Kidney tubule cell (primary cell): ENCODE results near the gene NECAB3.

Experiments used
- DNase-seq: peaks from one replicate; pipeline ENCODE4 v3.0.0-alpha.2; 2018; ENCODE audit warnings: low spot score

Gene NECAB3

DNA sequence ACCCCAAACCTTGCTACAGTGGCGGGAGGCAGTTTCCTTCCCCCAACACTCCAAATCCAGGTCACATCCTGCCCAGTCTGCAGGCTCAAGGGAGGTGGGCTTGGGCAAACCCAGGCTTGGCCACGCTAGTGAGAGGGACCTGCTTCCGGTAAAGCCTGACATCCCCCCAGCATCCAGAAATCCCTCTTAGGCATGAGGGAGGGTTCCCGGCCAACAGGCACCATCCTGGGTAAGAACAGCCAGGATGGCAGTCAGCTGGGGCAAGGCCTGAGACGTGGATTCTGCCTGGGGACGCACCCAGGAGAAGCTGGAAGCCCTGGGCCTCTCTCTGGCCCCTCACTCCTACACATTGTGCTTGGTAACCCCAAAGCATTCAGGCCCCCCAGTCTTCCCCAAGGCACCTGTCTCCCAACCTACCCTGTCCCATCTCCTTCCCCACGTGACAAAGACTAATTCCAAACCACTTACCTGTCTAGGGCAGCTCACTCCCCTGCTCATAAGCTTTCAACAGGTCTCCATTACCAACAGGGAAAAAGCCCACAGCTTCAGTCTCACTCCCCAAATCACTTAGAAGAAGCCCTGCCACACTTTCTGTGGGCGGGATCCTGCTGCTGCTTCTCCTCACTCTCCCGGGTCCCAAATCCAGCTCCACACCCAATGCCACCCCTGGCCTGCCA, 10.0 kb downstream of the NECAB3 start:
- DNase-seq = no peak

DNA sequence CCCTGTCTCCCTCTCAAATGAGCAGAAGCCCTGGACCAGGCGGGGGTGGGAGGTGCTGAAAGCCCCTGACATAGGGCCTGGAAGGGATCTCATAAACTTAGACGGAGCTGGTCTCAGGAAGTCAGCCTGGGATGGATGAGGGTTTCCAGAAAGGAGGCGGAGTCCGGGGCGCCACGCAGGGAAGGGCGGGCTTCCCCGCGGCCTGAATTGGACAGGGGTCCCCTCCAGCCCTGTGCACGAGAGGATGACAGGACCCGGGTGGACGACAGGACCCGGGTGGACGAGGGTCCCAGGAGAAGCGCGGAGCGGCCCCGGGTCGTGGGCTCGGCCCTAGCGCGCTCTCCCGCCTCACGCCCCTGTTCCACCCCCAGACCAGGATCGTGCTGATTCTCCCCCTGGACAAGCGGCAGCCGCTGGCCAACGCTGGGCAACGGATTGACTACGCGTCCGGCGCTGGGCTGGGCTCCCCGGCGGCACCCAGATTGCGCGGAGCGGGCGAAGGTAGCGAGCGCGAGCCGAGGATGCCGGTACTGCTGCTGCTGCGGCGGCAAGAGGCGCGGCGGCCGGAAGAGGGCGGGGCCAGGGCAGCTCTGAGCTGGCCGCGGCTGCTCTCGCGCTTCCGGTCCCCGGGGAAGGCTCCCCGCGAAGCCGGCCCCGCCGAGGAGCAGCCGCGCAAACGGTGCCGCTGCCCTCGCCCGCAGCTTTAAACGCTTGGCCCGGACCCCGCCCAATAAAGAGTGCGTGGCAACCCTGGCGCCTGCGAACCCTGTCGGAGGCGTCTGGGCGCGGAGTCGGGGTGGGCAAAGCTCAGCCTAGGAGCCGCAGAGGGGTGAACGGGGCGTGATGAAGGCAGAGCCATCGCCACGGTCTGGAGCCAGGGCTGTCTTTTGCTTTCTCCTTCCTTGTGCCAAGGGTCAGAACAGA, 10.8 kb downstream of the NECAB3 start:
- peak; percentile 81 for DNase-seq

DNA sequence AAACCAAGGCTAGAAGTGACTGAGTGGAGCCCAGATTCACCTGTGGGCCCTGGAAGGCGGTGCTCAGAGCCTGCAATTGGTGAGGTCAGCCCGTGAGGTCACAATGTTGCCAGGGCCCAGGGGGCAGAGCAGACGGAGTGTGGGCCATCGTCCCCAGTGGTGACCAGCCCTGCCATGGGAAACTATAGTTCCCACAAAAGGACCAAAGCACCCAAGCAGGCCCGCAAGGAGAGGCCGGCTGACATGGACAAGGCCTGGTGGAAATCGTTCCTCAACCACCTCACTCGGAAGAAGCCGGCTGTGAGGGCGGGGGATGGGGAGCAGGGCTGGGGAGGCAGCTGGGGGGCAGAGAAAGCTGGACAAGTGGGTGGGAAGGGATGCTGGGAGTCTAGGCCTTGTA, 12.1 kb downstream of the NECAB3 start, which contains the start of gene C20orf144:
TSS of gene C20orf144 (plus strand) at position 156 of the 400 bp plus-strand sequence. CDS start at position 175, 19 bp downstream.
- DNase-seq = no peak

DNA sequence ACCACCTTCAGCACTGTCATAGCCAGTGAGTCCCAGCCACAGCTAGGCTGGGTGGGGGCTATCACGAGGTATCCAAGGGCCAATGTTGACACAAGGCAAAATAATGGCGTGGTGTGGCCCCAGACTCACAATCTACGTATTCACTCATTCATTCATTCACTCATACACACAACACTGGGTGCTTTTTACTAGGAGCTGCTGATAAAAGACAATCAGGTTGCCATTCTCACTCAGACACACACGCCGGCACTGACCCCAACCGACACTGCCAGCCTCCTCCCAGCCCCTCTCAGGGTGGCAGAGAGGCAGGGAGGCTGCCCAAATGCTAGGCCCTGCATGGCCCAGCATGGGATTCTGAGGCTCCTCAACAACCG, 13.6 kb downstream of the NECAB3 start:
- no peak for DNase-seq

DNA sequence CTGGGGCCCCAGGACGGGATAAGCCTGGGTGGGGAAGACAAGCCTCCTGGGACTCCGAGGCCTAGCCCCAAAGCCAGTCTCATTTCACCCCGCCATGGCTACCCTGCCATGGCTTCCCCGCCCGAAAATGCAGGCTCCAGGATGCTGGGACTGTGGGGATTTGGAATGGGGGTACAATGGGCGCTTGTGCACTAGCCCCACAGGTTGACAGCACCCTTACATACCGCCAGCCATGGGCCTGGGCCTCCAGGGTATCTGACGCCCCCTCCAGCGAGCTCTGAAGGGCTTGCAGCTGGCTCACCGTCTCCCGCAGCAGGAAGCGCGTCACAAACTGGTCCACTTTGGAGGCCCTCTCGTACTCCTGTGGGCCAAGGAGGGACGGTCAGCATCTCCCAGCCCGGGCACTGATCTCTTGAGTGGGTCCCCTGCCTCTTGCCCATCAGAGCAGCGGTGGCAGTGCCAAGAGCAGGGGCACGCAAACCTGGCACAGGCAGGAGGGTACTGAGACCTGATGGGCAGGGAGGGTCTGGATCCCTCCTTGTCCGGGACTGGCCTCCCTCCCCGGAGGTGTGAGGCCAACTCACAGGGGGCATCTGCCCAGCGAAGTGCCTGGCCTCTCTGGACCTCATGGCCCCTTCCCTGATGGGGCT, 14.1 kb downstream of the NECAB3 start:
- no peak for DNase-seq

DNA sequence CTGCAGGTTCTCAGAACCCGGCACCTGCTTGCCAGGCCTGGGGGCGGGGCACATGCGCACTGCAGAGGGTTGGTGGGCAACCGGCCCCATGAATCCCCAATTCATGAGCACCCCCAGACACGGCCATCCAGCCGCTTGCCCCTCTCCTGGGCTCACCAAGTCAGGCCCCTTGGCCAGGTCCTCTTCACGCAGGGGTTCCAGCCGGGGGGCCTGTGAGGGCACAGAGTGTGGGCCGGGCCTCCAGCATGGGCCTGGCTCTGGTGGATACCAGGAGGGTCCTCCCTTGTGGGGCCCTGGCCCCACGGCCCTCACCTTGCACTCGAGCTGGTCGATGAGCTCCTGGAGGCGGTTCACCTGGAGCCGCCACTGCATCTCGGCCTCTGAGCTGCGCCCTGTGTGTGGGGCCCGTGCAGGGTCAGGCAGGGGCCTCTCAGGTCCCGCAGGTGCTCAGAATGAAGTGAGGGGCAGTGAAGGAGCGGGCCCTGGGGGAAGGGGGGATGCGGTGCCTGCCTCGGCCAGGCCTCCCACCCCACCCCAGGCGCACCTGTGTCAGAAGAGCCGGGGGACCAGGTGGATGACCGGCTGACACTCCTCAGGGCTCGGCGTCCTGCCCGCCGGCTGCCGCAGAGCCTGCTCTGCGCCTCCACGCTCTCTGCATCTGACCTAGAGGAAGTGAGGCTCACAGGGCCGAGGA, 14.7 kb downstream of the NECAB3 start:
- DNase-seq = no peak

DNA sequence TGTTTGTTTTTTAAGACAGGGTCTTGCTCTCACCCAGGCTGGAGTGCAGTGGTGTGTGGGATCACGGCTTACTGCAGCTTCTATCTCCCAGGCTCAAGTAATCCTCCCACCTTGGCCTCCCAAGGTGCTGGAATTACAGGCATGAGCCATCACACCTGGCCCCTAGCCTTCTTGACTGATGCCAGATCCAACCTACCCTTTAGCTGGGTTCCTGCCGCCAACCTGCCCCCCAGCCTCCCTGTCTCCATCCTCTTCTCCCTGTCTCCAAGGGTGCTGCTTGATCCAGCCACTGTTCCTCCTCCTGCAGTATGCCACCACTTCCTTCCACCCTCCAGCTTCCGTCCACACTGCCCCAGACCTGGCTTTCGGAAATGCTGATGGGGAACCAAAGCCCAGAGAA, 15.3 kb downstream of the NECAB3 start:
- DNase-seq = no peak

DNA sequence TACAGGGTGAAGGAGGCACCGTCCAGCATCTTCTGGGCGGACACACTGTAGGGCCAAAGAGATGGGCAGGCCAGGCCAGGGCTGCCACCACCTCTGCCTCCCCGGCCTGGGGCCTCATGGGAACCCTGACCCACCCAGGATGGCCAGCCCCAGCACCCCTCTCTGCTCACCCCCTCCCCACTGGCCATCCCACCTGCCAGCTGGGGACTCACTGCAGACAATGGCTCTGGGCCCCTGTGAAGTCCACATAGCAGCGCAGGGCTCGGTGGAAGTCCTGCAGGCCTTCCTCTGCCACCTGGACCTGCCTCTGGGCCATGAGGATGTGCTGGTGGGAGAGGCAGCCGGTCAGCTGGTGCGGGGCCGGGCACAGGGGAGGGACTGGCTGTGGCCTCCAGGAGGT, 15.7 kb downstream of the NECAB3 start:
- no peak for DNase-seq

DNA sequence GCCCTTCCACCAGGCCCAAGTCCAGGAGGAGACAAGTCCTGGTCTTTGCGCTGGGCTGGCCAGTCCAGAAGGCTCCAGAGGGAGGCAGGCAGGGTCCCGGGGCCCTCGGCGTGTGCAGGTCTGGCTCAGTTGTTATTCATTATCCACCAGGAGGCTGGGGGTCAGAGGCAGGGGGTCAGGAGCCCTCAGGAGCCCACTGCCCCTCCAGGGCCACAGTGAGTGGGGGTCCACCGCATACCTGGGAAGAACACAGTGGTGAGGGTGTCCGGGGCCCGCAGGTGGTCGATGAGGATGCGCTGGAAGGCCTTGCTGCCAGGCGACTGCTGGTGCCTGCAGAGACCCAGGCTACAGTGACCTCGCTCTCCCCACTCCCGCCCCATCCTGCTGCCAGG, 16.5 kb downstream of the NECAB3 start:
- no peak for DNase-seq

DNA sequence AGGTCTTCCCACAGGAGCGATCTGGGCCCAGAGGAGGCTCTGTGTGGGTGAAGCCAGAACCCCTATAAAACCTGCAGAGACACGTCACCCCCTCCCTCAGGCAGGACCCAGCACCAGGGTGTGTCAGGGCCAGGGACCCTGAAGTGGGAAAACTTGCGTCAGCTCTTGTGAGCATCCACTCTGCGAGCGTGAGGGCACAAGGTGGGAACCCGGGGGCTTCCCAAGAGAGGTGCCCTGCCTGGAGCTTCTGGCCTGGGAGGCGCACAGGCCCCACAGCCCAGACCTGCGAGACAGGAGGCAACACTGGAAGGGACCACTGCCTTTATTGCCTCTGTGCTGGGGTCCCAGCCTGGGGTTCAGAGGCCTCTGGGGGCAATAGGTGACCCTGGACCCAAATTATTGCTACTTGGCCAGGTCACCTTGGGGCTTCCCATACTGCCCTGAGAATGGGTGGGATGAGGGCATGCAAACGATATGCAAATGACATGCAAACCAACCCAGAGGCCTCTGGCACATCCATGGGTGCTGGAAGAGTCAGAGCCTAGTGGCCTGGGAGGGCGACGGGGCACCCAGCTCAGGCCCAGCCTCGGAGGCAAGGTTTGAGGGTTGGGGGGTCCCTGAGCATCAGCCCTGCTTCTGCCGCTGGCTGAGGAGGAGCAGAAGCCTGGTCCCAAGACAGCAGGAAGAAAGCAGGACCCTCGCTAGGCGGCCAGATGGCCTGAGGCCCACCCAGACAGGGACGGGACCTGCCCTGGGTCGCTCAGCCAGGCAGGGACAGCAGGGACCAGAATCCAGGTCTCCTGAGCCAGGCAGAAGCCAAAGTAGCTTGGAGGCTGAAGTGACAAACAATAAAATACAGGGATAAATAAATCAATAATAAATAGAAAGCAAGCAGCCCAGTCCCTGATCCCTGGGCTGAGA, 17.2 kb downstream of the NECAB3 start:
- DNase-seq = no peak

DNA sequence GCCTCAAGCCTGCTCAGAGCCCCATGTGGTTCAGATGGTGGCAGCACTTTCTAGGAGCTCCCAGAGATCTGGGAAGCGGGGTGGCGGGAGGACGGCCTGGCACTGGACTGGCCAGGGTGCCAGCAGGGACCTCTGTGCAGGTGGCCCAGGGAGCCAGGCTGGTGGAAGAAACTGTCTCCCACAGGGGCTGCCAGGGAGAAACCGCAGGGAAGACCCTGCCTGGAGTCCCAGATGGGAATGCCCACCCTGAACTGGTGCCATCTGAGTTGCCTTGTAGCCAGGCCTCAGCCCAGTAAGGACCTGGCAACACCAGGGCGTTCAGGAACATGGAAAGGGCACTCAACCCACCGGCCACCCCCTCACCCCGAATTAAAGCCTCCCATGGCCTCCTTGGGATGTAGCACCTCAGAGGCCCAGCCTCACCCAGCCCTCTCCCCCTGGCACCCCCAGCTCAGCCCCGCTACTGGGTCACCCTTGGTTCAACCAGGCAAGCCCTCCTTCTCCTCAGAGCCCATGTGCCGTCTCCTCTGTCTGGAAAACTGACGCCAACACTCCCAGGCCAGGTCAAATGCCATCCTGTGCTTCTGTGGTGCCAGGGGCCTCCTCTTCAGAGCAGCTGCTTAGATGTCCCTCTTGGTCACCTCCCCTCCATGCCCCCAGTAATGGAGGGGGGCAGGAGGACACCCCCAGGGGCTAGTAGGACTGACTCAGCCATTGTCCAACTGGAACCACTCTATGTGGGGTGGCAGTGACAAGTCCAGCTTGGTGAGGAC, 18.0 kb downstream of the NECAB3 start:
- DNase-seq = no peak

DNA sequence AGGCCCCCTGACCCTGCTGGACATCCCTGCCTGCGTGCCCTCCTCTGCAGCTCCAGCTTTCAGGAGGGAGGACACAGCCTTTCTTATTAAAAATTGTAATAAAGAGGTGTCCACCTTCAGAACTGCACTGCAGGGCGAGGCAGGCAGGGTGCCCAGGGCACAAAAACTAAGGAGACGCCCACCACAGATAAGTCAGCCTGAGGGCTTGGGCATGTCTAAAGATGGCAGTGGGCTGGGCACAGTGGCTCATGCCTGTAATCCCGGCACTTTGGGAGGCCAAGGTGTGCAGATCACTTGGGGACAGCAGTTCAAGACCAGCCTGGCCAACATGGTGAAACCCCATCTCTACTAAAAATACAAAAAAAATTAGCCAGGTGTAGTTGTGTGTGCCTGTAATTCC, 19.1 kb downstream of the NECAB3 start:
- DNase-seq = no peak

DNA sequence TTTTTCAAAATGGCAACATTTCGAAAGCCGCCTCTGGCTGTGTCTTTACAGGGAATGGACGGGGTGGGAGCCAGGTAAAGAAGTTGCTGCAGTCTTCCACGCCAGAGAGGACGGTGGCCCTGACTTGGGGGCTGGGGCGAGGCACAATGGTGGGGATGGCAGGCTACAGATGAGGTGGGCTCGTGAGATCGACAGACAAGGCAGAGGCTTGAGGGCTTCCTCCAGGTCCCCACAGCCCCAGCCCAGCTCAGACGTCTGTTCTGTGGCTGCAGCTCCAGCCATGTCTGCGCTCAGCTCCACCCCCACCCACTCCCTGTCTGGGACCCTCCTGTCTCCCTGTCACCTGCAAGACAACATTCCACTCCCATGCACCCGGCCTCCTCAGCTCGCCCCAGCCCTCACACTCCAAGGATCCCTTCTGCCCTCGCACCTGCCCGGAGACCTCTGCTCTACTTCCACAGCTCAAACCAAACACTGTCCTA, 19.5 kb downstream of the NECAB3 start:
- DNase-seq = no peak

DNA sequence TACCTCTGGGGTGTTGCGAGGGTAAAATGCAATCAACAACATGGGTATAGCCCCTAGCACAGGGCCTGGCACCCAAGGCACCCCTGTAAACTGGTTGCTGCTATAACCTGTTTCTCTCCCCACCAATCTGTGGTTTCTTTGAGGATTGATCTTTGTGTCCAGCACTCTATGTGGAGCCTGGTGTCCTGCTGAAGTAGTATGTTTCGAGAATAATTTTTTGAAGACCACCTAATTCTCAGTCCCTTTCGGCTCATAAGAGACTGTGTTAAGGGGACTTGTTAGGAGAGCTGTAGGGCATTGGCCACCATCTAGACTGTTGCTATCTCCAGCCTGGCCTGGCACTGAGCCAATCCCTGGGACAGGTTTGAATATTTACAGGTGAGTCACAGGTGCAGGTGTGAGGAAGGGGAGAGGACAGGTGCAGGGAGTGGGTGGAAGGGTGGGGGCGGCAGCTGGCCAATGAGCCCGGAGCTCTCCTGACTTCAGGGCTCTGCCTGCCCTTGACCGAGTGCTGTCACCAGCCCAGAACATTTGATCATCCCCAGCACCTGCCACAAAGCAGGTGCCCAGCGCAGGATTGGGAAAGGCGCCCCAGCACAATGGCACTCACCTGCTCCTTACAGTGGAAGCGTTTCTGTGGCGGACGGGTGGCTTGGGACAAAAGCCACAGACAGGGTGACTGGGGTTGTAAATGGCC, 20.2 kb downstream of the NECAB3 start:
- peak; percentile 84 for DNase-seq

DNA sequence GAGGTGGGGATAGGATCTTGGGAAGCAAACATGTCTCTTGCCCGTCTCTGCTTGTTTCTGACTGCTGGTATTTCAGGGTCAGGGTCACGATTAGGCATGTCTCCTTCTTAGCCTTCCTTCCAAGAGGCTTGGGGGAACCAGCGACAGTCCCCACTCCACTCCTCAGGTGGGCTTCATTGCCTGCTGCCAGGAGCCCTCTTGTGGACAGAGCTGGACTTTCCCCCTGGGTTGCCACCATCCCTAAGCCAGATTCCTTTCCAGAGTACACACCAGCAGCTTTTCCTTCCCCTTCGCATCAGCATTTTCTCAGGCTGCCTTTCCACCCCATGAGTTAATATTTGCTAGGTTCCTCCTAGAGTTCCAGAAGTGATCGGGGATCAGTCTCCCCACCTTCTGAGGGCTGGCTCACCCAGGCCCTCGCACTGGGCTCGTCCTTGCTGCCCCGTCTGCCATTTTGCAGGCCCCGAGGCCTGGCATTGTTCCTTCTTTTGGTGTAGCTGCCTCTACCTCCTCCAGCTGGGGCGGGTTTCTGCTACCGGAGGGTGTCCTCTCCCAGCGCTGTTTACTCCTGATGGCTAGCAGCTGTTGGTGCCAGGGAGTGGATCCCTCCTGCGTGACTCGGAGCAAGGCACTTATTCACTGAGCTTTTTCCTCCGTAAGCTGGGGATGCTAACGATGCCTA, 20.9 kb downstream of the NECAB3 start:
- DNase-seq = peak; percentile 74

DNA sequence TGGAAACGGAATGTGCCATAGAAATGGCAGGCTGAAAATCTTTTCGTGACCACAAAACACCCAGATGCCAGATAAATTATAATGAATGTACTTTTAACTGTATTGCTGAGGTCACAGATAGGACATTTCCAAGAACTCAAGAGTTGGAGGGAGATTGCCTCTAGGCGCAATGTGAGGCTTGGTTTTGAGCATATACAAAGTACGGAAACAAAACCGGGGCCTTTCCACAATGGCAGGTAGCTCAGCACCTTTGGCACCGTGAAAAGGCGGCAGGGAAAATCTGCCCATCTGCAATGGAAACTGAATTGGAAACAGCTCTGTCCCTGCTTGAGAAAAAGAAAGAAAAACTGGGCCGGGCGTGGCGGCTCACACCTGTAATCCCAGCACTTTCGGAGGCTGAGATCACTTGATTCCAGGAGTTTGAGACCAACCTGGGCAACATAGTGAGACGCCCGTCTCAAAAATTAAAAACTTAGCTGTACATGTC, 22.6 kb downstream of the NECAB3 start:
- no peak for DNase-seq

DNA sequence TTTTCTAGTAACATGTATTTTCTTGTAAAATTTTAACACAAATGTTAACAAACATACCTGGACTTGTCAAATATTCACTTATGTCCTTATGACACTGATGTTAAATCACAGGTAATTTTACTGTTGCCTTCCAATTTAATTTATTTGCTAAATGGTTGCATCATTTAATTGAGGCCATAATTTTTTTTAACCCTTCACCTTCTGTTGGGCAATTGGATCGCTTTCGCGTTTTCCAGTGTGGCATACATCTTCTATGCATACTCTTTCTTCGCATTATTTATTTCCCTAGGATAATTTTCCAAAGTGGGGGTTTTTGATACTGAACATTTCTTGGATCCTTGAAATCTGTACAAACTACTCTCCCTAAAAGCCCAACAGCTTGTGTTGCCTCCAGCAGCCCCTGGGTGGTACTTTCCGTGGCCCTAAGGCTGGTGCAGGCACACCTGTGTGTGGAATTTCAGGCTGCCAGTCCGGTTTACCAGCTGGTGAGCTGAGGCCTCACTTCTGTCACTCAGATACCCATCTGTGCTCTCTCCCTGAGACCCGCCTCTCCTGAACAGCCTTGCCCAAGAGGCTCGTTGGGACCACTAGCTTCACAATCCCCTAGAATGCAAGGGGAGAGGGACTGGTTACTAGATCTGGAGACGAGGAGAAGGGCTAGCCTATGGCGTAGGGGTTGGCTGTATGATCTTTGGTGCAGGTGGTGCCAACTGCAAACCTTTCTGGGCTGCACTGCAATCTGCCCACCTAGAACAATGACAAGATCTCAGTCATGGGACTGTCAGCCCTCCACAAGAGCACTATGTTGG, 23.3 kb downstream of the NECAB3 start:
- DNase-seq = no peak
